Measurements from ENCODE around the gene SHPK. TPM values are rescaled to one million over a fixed set of nuclear protein-coding genes. Genes with fewer than 3 reads are reported as not detected.

SHPK gene
- total and polyA plus RNA-seq, 9 of the 15 experiments (the other 6 are each of a cell fraction or from before 2014, with no cell fraction given) = 2.5 to 16.3 (median 11.8) TPM

DNA sequence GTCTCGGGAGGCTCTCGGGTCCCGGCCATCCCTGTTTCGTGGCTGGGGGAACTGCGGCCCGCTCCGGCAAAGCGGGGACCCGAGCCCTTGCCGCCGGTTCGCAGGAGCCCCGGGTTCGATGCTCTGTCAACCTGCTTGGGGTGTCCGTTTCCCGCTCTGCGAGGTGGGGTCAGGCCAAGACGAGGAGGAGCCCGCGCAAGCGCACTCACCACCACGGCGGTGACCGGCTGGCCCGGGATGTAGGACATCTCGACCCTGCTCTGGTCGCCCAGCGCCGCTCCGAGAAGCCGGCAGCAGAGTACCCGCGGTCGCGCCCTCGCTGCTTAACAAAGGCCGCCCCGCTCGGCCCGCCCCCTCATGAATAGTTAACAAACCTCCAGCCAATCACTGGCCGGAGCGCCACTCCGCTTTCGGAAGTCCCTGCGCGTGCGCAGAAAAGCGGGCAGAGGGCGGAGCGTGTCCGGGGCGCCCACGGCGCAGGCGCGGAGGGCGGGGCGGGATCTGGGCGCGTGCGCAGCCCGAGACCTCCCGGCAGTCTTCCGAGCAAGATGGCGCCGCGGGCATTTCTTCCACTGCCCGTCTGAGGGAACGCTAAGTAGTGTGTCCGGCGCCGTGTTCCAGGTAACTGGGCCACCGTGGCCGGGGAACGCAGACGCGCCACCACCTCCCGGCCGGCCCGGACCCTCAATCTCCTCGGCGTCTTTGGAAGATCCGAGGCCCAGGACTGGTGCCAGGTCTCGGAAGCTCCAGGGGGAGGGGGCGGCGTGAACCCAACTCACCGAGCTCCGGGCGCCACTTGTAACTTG, 32.4 kb upstream of the SHPK start, which contains the start of the genes EMC6 and TAX1BP3:
Gene EMC6, plus strand, starts transcription at position 534 of the 806 bp plus-strand sequence. CDS start 335 bp downstream, outside the sequence.
Gene TAX1BP3, minus strand, starts transcription at position 300 of the 806 bp plus-strand sequence. Its CDS starts 52 bp downstream, at position 248.
- peak; percentile 94 for FAIRE-seq
- no peaks in the 10 kb centered on the region for H3K9me3 ChIP-seq (replicated peaks; ENCODE audit: control insufficient read depth, insufficient read depth, low read depth, low read length)
- H2AFZ ChIP-seq (ENCODE audit: low read depth, low read length) = peak within 1 kb of the TSS; percentile 84
- intact Hi-C loops (cut with micrococcal nuclease) = no loop called here
- no peaks in the 10 kb centered on the region; a peak in 1 of 5 replicates for H3K27me3 ChIP-seq (ENCODE audit: control insufficient read depth in 2 of 2, insufficient read depth in 2 of 2, low read length in 2 of 2)
- peaks cover 6% of the 10 kb centered on the region for H3K9me1 ChIP-seq (ENCODE audit: control insufficient read depth, insufficient read depth, low read length)
- peak within 1 kb of the TSS; percentile 82 to 99 for H3K9ac ChIP-seq (ENCODE audit: insufficient read depth in 1 of 2, low read depth in 2 of 2, low read length in 2 of 2)
- ChIA-PET POLR2A (interaction anchor here (0.6 to 0.8 kb wide), 4 partner anchors 9 to 51 kb away, joined by 3 to 4 read pairs (median 3); no protein-coding TSS in a partner anchor), CTCF (ENCODE audit: low intra/inter-chr PET ratio) (no interaction called here)
- H3K4me3 ChIP-seq = peak within 1 kb of the TSS; percentile 87
- peak; percentile 95 to 98 (median 97) for DNase-seq (ENCODE audit: extremely low read depth in 1 of 4, low spot score in 3 of 4)
- in situ Hi-C loops (cut with MboI) = no loop called here
- peaks cover 20% of the 10 kb centered on the region for H3K79me2 ChIP-seq (ENCODE audit: control insufficient read depth, insufficient read depth, low read length)
- peak within 1 kb of the TSS; percentile 79 for H3K27ac ChIP-seq (ENCODE audit: extremely low read depth, low read depth, low read length)
- H3K4me2 ChIP-seq (ENCODE audit: insufficient read depth, low read length) = peak within 1 kb of the TSS; percentile 82
- under 1% methylated on average over 40 of the region's 89 CpGs for WGBS (ENCODE audit: insufficient coverage, low coverage, missing lambda C conversion rate)
- no TSS peak for BruUV-seq (replicated peaks)
- peak; percentile 96 for ATAC-seq
- H3K36me3 ChIP-seq (ENCODE audit: control insufficient read depth, insufficient read depth, low read length) = peaks cover 7% of the 10 kb centered on the region; the same call in 2 of the 3 replicates
- peaks cover 6 to 31% of the 10 kb centered on the region in 2 experiments; a peak in 4 of 5 replicates for H3K4me1 ChIP-seq (replicated peaks in 1 of 2; ENCODE audit: control insufficient read depth in 2 of 2, insufficient read depth in 2 of 2, low read length in 2 of 2)
- H4K20me1 ChIP-seq (replicated peaks; ENCODE audit: control insufficient read depth, insufficient read depth, low read length) = 0 out of 2 replicates have a peak, but pooled peaks cover 16% of the 10 kb centered on the region
- TF ChIP-seq HBP1 (CRISPR knock-in tag; IDR thresholded peaks at IDR 0.05) (no peak), ZNF695 (CRISPR knock-in tag; IDR thresholded peaks at IDR 0.05) (no peak), FOSL1 (tag; conservative IDR thresholded peaks at IDR 0.05) (peak; percentile 65), SMAD1 (IDR thresholded peaks at IDR 0.05; ENCODE audit: low read depth, low read length, partially characterized antibody) (peak; percentile 46), ZNF407 (IDR thresholded peaks at IDR 0.05; ENCODE audit: low read depth) (no peak), BRD9 (IDR thresholded peaks at IDR 0.05; ENCODE audit: low read depth, partially characterized antibody) (no peak)
- TF ChIP-seq, protein P1, sequence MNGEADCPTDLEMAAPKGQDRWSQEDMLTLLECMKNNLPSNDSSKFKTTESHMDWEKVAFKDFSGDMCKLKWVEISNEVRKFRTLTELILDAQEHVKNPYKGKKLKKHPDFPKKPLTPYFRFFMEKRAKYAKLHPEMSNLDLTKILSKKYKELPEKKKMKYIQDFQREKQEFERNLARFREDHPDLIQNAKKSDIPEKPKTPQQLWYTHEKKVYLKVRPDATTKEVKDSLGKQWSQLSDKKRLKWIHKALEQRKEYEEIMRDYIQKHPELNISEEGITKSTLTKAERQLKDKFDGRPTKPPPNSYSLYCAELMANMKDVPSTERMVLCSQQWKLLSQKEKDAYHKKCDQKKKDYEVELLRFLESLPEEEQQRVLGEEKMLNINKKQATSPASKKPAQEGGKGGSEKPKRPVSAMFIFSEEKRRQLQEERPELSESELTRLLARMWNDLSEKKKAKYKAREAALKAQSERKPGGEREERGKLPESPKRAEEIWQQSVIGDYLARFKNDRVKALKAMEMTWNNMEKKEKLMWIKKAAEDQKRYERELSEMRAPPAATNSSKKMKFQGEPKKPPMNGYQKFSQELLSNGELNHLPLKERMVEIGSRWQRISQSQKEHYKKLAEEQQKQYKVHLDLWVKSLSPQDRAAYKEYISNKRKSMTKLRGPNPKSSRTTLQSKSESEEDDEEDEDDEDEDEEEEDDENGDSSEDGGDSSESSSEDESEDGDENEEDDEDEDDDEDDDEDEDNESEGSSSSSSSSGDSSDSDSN (IDR thresholded peaks at IDR 0.05; ENCODE audit: borderline replicate concordance in 1 of 2, low read depth in 2 of 2, low read length in 2 of 2) = 0 out of 4 replicates have a peak, but pooled peaks of 1 of the 2 experiments have one; percentile 36

Data from K562 (cell line).